Adrenal gland (tissue), 5 donors: ENCODE results near the gene PLEKHG4B.

Source experiments
- POLR2A ChIP-seq, 2 donors: fragments of 450-650 bp; IDR thresholded peaks; one replicate each; pipeline ENCODE4 v1.6.1; 2017; ENCODE audit warnings: antibody characterized with exemption in 2 of 2, mild to moderate bottlenecking in 2 of 2, moderate library complexity in 1 of 2
- TF ChIP-seq, protein P1 (sequence below), 6 experiments: fragments of 450-650 bp in 4 of 6; fragments of 200-600 bp in 2 of 6; sonication (generic) in 1 of 6; IDR thresholded peaks; 1 replicate in 5 of 6; 2 replicates in 1 of 6; pipeline versions ENCODE4 v1.5.1 to v1.8.0; 2016 to 2021; ENCODE audit warnings: antibody characterized with exemption in 6 of 6, mild to moderate bottlenecking in 2 of 6, moderate library complexity in 1 of 6
- donor health status: DM: no; HTN: no; CAD: no.

DNA sequence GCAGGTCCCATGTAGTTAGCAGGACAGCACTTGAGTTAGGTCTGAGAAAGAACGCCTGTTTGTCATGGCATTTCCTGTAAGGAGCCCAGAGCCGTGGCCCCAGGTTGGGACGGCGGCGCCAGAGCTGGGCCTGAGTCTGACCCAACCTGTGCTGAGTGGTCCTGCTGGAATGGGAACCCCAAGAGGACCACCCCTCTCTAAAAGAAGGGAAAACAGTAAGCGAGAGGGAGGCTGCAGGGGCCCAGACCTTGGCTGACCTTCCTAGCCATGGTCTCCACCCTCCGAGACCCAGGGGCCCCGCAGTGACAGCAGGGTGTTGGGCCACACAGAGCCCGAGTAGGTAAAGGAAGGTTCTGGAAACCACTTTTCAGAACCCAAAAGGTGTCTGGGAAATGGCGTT is 97.5 kb downstream of the PLEKHG4B start:
- TF ChIP-seq, protein P1, sequence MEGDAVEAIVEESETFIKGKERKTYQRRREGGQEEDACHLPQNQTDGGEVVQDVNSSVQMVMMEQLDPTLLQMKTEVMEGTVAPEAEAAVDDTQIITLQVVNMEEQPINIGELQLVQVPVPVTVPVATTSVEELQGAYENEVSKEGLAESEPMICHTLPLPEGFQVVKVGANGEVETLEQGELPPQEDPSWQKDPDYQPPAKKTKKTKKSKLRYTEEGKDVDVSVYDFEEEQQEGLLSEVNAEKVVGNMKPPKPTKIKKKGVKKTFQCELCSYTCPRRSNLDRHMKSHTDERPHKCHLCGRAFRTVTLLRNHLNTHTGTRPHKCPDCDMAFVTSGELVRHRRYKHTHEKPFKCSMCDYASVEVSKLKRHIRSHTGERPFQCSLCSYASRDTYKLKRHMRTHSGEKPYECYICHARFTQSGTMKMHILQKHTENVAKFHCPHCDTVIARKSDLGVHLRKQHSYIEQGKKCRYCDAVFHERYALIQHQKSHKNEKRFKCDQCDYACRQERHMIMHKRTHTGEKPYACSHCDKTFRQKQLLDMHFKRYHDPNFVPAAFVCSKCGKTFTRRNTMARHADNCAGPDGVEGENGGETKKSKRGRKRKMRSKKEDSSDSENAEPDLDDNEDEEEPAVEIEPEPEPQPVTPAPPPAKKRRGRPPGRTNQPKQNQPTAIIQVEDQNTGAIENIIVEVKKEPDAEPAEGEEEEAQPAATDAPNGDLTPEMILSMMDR (IDR thresholded peaks at IDR 0.05): no peak
- TF ChIP-seq POLR2A (IDR thresholded peaks at IDR 0.05): no peak
